ENCODE results near the gene CBARP. TPM values are rescaled to one million over a fixed set of nuclear protein-coding genes. Genes with fewer than 3 reads are reported as not detected.

CBARP gene
- total and polyA plus RNA-seq, 9 of the 15 experiments (the other 6 are each of a cell fraction or from before 2014, with no cell fraction given) = 0.03 to 8.9 (median 1.2) TPM; not detected in 1

DNA sequence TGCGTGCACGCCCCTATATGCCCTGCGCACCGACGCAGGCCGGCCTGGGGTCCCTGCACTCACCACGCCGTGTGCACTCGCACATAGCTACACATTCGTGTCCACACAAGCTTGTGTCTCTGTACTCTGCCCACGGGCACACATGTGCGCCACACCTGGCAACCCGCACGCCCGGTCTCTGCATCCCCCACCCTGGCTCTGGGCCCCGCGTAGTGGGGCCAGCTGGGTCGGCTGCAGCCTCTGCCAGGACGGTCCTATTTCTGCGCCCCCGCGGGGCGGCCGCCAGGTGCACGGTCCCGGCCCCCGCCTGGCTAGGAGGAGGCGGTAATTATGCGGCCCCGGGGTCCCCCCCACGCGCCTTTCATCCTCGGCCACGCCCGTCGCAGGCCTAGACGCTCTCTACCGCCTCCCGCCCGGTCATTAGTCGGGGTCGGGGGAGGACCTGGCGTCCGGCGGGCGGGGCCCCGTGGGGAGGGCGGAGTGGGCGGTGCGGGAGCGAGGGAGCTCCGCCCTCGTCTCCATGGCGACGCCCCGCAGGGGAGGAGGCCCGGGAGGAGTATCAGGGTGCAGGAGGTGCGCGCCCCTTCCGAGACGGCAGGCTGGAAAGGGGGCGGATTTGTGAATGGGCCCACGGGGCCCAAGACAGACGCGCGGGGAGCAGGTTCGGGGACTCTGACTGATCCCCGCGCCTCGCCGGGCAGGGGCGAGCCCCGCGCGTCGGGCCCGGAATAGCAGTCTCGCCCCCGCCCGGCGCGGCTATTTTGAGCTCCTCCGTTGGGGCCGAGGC is 28.5 kb upstream of the CBARP start (continued):
- TF ChIP-seq REST (IDR thresholded peaks at IDR 0.05; ENCODE audit: borderline replicate concordance) (no peak), REST (CRISPR knock-in tag; IDR thresholded peaks at IDR 0.05; ENCODE audit: low read depth) (no peak), RBBP5 (IDR thresholded peaks at IDR 0.05; ENCODE audit: borderline replicate concordance, insufficient read depth, low read length, poor library complexity, severe bottlenecking) (no peak), NR1H2 (CRISPR knock-in tag; IDR thresholded peaks at IDR 0.05) (0 out of 2 replicates have a peak, but pooled peaks have one; percentile 16), BRD4 (IDR thresholded peaks at IDR 0.05) (0 out of 2 replicates have a peak, but pooled peaks have one; percentile 49), ZBTB2 (IDR thresholded peaks at IDR 0.05) (no peak), BHLHE40 (IDR thresholded peaks at IDR 0.05; ENCODE audit: low read length) (peak; percentile 16; the same call in 1 of the 2 replicates), FOXP1 (CRISPR knock-in tag; IDR thresholded peaks at IDR 0.05) (peak; percentile 9; the same call in 1 of the 2 replicates), XRCC3 (IDR thresholded peaks at IDR 0.05) (no peak), ZFP30 (CRISPR knock-in tag; IDR thresholded peaks at IDR 0.05; ENCODE audit: borderline replicate concordance) (no peak), LEF1 (IDR thresholded peaks at IDR 0.05) (peak; percentile 90), PML (IDR thresholded peaks at IDR 0.05; ENCODE audit: low read length) (no peak)
- TF ChIP-seq, protein P1, sequence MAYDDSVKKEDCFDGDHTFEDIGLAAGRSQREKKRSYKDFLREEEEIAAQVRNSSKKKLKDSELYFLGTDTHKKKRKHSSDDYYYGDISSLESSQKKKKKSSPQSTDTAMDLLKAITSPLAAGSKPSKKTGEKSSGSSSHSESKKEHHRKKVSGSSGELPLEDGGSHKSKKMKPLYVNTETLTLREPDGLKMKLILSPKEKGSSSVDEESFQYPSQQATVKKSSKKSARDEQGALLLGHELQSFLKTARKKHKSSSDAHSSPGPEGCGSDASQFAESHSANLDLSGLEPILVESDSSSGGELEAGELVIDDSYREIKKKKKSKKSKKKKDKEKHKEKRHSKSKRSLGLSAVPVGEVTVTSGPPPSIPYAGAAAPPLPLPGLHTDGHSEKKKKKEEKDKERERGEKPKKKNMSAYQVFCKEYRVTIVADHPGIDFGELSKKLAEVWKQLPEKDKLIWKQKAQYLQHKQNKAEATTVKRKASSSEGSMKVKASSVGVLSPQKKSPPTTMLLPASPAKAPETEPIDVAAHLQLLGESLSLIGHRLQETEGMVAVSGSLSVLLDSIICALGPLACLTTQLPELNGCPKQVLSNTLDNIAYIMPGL (CRISPR knock-in tag; IDR thresholded peaks at IDR 0.05) = no peak
- TF ChIP-seq, protein P2, sequence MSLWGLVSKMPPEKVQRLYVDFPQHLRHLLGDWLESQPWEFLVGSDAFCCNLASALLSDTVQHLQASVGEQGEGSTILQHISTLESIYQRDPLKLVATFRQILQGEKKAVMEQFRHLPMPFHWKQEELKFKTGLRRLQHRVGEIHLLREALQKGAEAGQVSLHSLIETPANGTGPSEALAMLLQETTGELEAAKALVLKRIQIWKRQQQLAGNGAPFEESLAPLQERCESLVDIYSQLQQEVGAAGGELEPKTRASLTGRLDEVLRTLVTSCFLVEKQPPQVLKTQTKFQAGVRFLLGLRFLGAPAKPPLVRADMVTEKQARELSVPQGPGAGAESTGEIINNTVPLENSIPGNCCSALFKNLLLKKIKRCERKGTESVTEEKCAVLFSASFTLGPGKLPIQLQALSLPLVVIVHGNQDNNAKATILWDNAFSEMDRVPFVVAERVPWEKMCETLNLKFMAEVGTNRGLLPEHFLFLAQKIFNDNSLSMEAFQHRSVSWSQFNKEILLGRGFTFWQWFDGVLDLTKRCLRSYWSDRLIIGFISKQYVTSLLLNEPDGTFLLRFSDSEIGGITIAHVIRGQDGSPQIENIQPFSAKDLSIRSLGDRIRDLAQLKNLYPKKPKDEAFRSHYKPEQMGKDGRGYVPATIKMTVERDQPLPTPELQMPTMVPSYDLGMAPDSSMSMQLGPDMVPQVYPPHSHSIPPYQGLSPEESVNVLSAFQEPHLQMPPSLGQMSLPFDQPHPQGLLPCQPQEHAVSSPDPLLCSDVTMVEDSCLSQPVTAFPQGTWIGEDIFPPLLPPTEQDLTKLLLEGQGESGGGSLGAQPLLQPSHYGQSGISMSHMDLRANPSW (CRISPR knock-in tag; IDR thresholded peaks at IDR 0.05) = no peak

Measured in K562 (cell line).